Measurements from ENCODE around the gene SRGAP3.

The SRGAP3 gene

GRCh38 chr3:9047452-9048346 lies 201.7 kb downstream of the SRGAP3 start:
- no peak for DNase-seq (ENCODE audit: low read depth in 2 of 2)

- no peak for DNase-seq (ENCODE audit: low read depth in 2 of 2)
Measured at GRCh38 chr3:9045371-9045770, 204.1 kb downstream of the SRGAP3 start.

DNA sequence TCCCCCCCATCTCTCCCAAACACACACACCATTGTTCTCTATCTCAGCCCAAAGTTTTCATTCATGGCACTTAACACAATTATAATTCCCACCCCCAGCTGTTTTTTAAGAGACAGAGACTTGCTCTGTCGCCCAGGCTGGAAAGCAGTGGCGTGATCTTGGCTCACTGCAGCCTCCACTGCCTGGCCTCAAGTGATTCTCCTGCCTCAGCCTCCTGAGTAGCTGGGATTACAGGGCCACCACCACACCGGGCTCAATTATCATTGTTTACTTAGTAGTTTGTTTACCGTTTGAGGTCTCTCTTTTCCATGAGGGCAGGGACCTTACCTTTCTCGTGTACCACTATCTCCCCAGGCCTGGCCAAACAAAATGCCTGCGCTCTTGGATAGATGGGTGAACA lies 206.4 kb downstream of the SRGAP3 start:
- no peak for DNase-seq (ENCODE audit: low read depth in 2 of 2)

GRCh38 chr3:9041626-9042025 lies 207.8 kb downstream of the SRGAP3 start:
- DNase-seq (ENCODE audit: low read depth in 2 of 2): no peak

GRCh38 chr3:9040996-9041395 lies 208.4 kb downstream of the SRGAP3 start:
- no peak for DNase-seq (ENCODE audit: low read depth in 2 of 2)

- no peak for DNase-seq (ENCODE audit: low read depth in 2 of 2)
Measured at GRCh38 chr3:9037144-9037711, 212.2 kb downstream of the SRGAP3 start.

DNA sequence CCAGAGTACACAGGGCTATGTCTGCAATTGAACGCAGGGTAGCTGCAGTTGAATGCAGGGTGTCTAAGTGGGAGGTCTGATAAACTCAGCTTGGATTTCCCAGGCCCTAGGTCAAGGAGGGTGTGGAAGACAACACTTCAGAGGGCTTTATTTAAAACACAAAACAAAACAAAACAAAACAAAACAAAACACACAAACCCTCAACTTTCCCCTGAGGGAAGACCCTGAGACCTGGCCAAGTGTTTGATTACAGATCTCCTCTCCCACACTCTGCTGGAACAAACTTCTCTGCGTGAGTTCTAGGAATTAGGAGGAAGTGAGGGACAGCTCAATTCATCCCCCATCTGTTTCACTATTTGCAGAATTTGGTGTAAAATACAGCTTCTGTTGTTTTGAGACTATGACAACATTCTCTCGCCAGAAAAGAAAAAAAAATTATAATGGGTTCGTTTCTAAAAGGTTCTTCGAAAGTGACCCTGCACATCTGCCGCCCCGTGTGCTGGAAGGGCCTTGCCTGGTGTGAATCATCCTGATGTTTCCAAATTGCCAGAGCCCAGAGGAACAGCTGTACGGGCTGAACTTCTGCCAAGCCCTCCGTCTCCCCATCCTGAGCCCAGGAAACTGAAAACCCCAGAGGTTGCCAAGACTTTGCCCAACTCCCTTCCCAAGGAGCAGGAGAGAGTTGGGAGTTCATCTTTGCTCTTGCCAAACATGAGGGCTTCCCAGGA lies 212.9 kb downstream of the SRGAP3 start:
- DNase-seq (ENCODE audit: low read depth in 2 of 2): no peak

DNA sequence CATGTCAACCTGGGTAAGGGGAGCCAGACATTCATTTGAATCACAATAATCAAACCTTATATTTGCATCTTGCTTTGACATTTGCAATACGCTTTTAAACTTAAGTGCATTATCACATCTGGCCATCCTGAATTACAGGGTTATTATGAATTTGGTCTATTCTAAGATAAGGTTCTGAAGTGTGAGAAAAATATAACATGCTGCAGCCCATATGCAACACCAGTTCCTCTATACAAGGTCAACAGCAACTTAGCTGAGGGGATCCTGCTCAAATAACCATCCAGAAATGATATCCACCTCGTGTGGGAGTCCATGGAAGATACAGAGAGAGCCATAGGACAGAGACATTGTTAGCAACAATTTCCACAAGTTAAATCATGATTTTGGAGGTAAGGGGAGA lies 213.5 kb downstream of the SRGAP3 start:
- no peak for DNase-seq (ENCODE audit: low read depth in 2 of 2)

GRCh38 chr3:9035473-9035872 lies 214.0 kb downstream of the SRGAP3 start:
- DNase-seq (ENCODE audit: low read depth in 2 of 2): no peak

- DNase-seq (ENCODE audit: low read depth in 2 of 2): no peak
Measured at GRCh38 chr3:9033867-9034266, 215.6 kb downstream of the SRGAP3 start.

GRCh38 chr3:9032231-9032777 lies 217.1 kb downstream of the SRGAP3 start:
- no peak for DNase-seq (ENCODE audit: low read depth in 2 of 2)

DNA sequence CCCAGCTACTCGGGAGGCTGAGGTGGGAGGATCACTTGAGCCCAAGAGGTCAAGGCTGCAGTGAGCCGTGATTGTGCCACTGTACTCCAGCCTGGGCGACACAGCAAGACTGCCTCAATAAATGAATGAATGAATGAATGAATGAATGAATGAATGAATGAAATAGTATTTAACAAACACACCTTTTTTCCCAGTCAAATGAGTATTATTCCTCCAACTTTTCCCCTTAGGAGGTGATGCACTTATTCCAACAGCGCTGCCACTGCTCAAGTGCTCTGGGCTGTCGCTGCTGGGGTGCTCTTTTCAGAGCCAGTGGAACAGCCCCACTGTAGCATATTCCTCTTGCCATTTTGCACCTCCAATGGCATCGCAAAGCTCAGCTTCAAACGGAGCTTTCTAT lies 219.4 kb downstream of the SRGAP3 start:
- no peak for DNase-seq (ENCODE audit: low read depth in 2 of 2)

GRCh38 chr3:9028134-9028533 lies 221.3 kb downstream of the SRGAP3 start:
- no peak for DNase-seq (ENCODE audit: low read depth in 2 of 2)

- DNase-seq (ENCODE audit: low read depth in 2 of 2): no peak
Measured at GRCh38 chr3:9026320-9027045, 223.0 kb downstream of the SRGAP3 start.

GRCh38 chr3:9024341-9024740 lies 225.1 kb downstream of the SRGAP3 start:
- DNase-seq (ENCODE audit: low read depth in 2 of 2): no peak

DNA sequence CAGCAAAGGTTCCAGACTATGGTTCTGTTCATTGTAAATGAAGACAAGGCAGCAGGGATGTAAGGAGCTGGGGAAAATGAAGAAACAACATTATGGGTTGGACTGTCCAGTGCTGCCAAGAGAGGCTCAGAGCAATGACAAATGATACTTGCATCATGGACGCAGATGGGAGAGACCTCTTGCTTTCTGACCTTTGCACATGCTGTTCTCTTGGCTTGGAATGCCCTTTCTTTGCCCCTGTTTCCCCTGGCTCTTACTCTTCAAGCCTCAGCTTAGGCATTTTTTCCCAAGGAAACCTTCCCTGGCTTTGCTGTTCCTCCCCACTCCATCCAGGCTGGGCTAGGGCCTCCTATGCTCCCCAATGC lies 226.2 kb downstream of the SRGAP3 start:
- DNase-seq (ENCODE audit: low read depth in 2 of 2): no peak

GRCh38 chr3:9022305-9023225 lies 226.9 kb downstream of the SRGAP3 start:
- DNase-seq (ENCODE audit: low read depth in 2 of 2): no peak

- DNase-seq (ENCODE audit: low read depth in 2 of 2): no peak
Measured at GRCh38 chr3:9021271-9022009, 228.0 kb downstream of the SRGAP3 start.

DNA sequence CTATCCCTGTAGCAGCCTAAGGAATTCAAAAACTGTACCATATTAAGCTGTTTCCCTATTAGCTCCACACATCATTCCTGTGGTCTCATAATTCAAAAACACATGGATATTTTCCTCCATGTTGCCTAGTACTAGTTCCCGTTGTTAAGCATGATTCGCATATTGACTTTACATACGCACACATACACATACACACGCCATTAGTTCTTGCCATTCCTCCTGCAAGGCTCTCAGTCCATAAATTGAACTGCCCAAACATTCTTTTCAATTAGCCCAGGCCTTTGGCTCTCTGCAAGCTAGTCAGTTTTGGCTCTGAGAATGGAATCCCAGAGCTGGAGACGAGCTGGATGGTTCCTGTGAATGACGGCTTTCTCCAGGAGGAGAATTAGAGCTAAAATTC lies 229.0 kb downstream of the SRGAP3 start:
- no peak for DNase-seq (ENCODE audit: low read depth in 2 of 2)
